Suprapubic skin (tissue), 4 donors: ENCODE measurements around the gene S100A5. TPM values are rescaled to one million over a fixed set of nuclear protein-coding genes. Genes with fewer than 3 reads are reported as not detected.
"Not testable (repeated sequence)": the region's sequence is repeated elsewhere in the genome, so short reads cannot be mapped to it uniquely, and the experiment has no call there.

ENCODE experiments used
- DNase-seq, 2 donors: peaks; one replicate each; pipeline ENCODE4 v3.0.0-alpha.2; 2019; ENCODE audit warnings: low spot score in 2 of 2
- H3K27ac ChIP-seq: fragments of 200-600 bp; sonication (generic); one replicate; pipeline ENCODE4 v1.5.1; 2019
- H3K27me3 ChIP-seq: fragments of 200-600 bp; sonication (generic); one replicate; pipeline ENCODE4 v1.5.1; 2019
- H3K36me3 ChIP-seq: fragments of 200-600 bp; sonication (generic); one replicate; pipeline ENCODE4 v1.5.1; 2019
- H3K4me1 ChIP-seq: fragments of 200-600 bp; sonication (generic); one replicate; pipeline ENCODE4 v1.5.1; 2019
- H3K4me3 ChIP-seq: fragments of 200-600 bp; sonication (generic); one replicate; pipeline ENCODE4 v1.5.1; 2019; ENCODE audit warnings: mild to moderate bottlenecking
- H3K9me3 ChIP-seq: fragments of 200-600 bp; sonication (generic); one replicate; pipeline ENCODE4 v1.5.1; 2019
- EP300 ChIP-seq: sonication (generic); formaldehyde crosslinking; IDR thresholded peaks from one replicate; pipeline ENCODE4 v1.6.1; 2017; ENCODE audit warnings: antibody characterized with exemption
- POLR2A ChIP-seq, 2 donors: fragments of 450-650 bp; IDR thresholded peaks; one replicate each; pipeline ENCODE4 v1.6.1; 2017; ENCODE audit warnings: antibody characterized with exemption in 2 of 2, mild to moderate bottlenecking in 2 of 2, moderate library complexity in 2 of 2
- POLR2AphosphoS5 ChIP-seq, 3 donors: sonication (generic); formaldehyde crosslinking; IDR thresholded peaks; one replicate each; pipeline ENCODE4 v1.6.1; 2017; ENCODE audit warnings: antibody characterized with exemption in 3 of 3
- WGBS: methylation state at CpG from one replicate; pipeline ENCODE4 v1.1.5; 2018; 5-methylcytosine and 5-hydroxymethylcytosine counted together
- total RNA-seq, 4 donors: library from RNA; depleted of rRNA; stranded (reverse); fragments of >200 nt; gene quantifications; one replicate each; pipeline ENCODE4 v1.1.0, GENCODE V29; 2016
- TF ChIP-seq, protein P1 (sequence below), 2 donors: fragments of 200-600 bp in 1 of 2; fragments of 450-650 bp in 1 of 2; sonication (generic) in 1 of 2; IDR thresholded peaks; one replicate each; pipeline ENCODE4 v1.5.1; 2016 to 2019; ENCODE audit warnings: antibody characterized with exemption in 2 of 2, mild to moderate bottlenecking in 1 of 2, moderate library complexity in 1 of 2

S100A5 gene
- total RNA-seq, 4 donors from 2014 or later: not detected

DNA sequence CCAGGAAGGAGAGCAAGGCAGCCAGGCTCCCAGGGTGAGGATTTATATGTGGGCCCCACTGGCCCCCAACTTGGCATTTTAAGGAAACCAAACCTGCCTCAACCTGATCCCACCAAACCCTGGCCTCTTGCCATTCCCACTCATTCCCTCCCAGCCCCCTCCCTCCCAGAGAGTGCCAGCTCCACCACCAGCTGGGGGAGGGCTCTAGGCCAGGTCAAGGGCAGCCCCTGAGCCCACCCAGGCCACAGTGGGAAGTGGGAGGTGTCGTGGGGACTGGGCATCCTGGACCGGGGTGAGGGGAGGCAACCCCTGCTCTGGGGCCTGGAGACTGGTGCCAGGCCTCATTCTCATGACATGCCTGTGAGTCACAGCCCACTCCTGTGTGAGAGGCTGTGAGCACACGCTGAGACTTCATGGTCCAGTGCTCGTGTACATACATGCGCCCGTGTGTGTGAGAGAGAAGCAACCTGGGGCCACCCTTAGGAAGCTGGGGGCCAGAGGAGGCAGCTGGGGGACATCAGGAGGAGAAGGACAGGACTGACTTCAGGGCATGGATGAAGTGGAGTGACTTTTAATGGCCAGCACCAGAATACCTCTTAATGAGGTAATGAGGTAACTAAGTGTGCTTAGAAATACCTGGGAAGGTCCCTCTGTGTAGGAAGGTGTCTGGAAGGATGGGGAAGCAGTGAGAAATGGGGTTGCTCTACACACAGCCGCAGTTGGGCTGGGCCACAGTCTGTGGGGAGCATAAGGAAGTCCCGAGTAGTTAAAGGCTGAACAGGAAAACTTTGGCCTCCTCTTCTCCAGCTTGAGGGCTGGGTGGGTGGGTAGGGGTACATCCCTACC is 25.0 kb upstream of the S100A5 start, which contains the start of gene S100A2:
Gene S100A2, minus strand, starts transcription at position 316 of the 846 bp plus-strand sequence. CDS start 1,967 bp downstream, outside the sequence.
- no peaks in the 10 kb centered on the region for H3K36me3 ChIP-seq
- peaks cover 59% of the 10 kb centered on the region for H3K4me1 ChIP-seq
- 24% methylated on average over 8 of the region's 8 CpGs for WGBS
- H3K27ac ChIP-seq: peak within 1 kb of the TSS; percentile 99
- peak in 1 of 2 donors; percentile 87 for DNase-seq
- TF ChIP-seq, protein P1, sequence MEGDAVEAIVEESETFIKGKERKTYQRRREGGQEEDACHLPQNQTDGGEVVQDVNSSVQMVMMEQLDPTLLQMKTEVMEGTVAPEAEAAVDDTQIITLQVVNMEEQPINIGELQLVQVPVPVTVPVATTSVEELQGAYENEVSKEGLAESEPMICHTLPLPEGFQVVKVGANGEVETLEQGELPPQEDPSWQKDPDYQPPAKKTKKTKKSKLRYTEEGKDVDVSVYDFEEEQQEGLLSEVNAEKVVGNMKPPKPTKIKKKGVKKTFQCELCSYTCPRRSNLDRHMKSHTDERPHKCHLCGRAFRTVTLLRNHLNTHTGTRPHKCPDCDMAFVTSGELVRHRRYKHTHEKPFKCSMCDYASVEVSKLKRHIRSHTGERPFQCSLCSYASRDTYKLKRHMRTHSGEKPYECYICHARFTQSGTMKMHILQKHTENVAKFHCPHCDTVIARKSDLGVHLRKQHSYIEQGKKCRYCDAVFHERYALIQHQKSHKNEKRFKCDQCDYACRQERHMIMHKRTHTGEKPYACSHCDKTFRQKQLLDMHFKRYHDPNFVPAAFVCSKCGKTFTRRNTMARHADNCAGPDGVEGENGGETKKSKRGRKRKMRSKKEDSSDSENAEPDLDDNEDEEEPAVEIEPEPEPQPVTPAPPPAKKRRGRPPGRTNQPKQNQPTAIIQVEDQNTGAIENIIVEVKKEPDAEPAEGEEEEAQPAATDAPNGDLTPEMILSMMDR (IDR thresholded peaks at IDR 0.05): no peak
- TF ChIP-seq POLR2A (IDR thresholded peaks at IDR 0.05): peak in 1 of 2 donors; percentile 31
- no peaks in the 10 kb centered on the region for H3K9me3 ChIP-seq
- H3K27me3 ChIP-seq: no peaks in the 10 kb centered on the region
- H3K4me3 ChIP-seq: peak within 1 kb of the TSS; percentile 36

DNA sequence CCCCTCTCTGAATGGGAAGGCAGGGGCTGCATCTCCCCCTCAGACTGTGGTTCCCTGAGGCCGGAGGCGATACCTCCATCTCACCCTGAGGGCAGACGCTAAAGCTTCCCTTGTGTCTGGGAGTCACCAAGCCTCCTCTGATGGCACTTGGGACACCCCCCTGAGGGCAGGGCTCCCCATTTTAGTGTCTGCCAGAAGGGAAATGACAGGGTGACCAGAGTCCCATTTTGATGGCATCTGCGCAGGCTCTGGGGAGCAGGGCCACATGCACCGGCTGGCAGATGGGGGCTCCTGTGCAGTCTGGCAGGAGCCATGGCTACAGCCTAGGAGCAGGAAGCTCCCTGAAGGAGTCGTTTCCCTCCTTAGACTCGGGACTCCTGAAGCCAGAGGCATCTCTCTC is 23.3 kb upstream of the S100A5 start:
- peak overlapping the region; percentile 99 for H3K27ac ChIP-seq
- 44% methylated on average over 2 of the region's 7 CpGs for WGBS
- no peaks in the 10 kb centered on the region for H3K36me3 ChIP-seq

DNA sequence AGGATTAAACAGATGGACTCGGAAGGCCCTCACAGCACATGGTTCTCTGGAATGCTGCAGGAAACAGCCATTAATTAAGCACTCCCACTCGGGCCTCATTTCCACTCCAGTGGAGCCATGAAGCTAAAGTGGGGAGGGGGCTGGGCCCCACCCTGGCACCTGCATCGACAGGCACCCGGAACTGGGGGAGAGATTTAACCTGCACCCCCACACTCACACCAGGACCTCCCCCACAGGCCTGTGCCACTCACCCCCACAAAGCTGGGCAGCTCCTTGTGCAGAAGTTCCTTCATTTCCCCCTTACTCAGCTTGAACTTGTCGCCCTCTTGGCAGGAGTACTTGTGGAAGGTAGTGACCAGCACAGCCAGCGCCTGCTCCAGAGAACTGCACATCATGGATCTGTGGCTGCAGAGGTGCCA is 22.8 kb upstream of the S100A5 start:
- no peaks in the 10 kb centered on the region for H3K36me3 ChIP-seq
- H3K27me3 ChIP-seq: no peaks in the 10 kb centered on the region
- peak overlapping the region; percentile 99 for H3K27ac ChIP-seq
- TF ChIP-seq EP300: no peak
- TF ChIP-seq, protein P1 (IDR thresholded peaks at IDR 0.05): no peak
- TF ChIP-seq POLR2A (IDR thresholded peaks at IDR 0.05): no peak
- no peak for TF ChIP-seq POLR2AphosphoS5 (IDR thresholded peaks at IDR 0.05)
- H3K4me3 ChIP-seq: peak overlapping the region; percentile 36
- no peaks in the 10 kb centered on the region for H3K9me3 ChIP-seq
- WGBS: 57% methylated on average over 6 of the region's 6 CpGs
- no peak for DNase-seq
- peaks cover 53% of the 10 kb centered on the region for H3K4me1 ChIP-seq

More for the DNA sequence above, 23.3 kb upstream of the S100A5 start:
- H3K4me1 ChIP-seq: peaks cover 58% of the 10 kb centered on the region
- no peaks in the 10 kb centered on the region for H3K9me3 ChIP-seq
- no peaks in the 10 kb centered on the region for H3K27me3 ChIP-seq
- no peak for DNase-seq
- H3K4me3 ChIP-seq: peak overlapping the region; percentile 36
- no peak for TF ChIP-seq POLR2AphosphoS5 (IDR thresholded peaks at IDR 0.05)
- TF ChIP-seq, protein P1 (IDR thresholded peaks at IDR 0.05): no peak

DNA sequence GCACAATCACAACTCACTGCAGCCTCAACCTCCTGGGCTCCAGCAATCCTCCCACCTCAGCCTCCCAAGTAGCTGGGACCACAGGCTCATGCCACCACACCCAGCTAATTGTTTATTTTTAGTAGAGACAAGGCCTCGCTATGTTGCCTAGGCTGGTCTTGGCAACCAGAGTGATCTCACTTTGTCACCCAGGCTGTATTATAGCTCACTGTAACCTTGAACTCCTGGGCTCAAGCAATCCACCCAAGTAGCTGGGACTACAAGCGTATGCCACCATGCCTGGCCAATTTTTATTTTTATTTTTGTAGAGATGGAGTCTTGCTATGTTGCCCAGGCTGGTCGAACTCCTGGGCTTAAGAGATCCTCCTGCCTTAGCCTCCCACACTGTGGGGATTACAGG is 21.3 kb upstream of the S100A5 start:
- H3K36me3 ChIP-seq, H3K27ac ChIP-seq, DNase-seq, H3K27me3 ChIP-seq, H3K9me3 ChIP-seq, H3K4me3 ChIP-seq: not testable (repeated sequence)
- H3K4me1 ChIP-seq: peaks cover 38% of the 10 kb centered on the region
- WGBS: 72% methylated on average over 3 of the region's 3 CpGs

DNA sequence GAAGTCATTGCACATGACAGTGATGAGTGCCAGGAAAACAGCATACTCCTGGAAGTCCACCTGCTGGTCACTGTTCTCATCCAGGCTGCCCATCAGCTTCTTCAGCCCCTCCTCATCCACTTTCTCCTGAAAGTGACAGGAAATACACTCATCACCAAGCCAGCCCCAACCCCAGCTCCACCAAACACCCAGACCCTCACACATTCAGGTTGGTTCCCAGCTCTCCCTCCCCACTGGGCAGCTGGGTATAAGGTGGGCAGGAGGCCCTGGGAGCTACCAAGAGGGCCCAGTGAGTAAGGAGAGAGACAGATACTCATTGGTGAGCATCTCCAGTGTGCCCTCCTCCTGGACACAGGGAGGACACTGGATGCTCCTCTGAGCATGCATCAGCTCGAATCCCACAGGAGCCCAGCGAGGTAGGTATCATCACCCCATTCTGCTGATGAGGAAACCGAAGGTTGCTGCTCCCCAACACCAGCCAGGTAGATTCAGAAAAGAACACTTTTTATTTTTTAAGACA is 20.8 kb upstream of the S100A5 start:
- Histone ChIP-seq H3K27me3 (no peaks in the 10 kb centered on the region), H3K9me3 (no peaks in the 10 kb centered on the region), H3K4me3 (no peak overlapping the region), H3K27ac (no peak overlapping the region), H3K4me1 (peaks cover 33% of the 10 kb centered on the region), H3K36me3 (no peaks in the 10 kb centered on the region)
- no peak for TF ChIP-seq POLR2A (IDR thresholded peaks at IDR 0.05)
- TF ChIP-seq EP300: no peak
- TF ChIP-seq, protein P1 (IDR thresholded peaks at IDR 0.05): no peak
- no peak for TF ChIP-seq POLR2AphosphoS5 (IDR thresholded peaks at IDR 0.05)
- DNase-seq: no peak
- WGBS: 97% methylated on average over 3 of the region's 3 CpGs
